SK-N-SH (cell line): ENCODE measurements around the gene DTNA. TPM values are rescaled to one million over a fixed set of nuclear protein-coding genes. Genes with fewer than 3 reads are reported as not detected.

Experiments used
- CTCF ChIA-PET: fragments of 300-600, 350-600 bp; formaldehyde crosslinking; extraction: SDS; loops from one replicate; lab custom pipeline; 2021; lab: Yijun Ruan, JAX
- POLR2A ChIA-PET: fragments of 350-600 bp; sonication (Branson Sonifier 250); formaldehyde crosslinking; extraction: SDS; loops from one replicate; lab custom pipeline; 2020; ENCODE audit warnings: antibody characterized with exemption, inconsistent platforms; lab: Yijun Ruan, JAX
- DNase-seq: peaks from one replicate; pipeline ENCODE4 v3.0.0; 2012
- H2AFZ ChIP-seq: fragments of 200-600 bp; sonication (generic); 2 replicates; pipeline ENCODE4 v1.8.1; 2016; ENCODE audit warnings: antibody characterized with exemption, mild to moderate bottlenecking, low read depth
- H3F3A ChIP-seq: fragments of 200-600 bp; sonication (generic); replicated peaks from 2 replicates; pipeline ENCODE3; 2016; ENCODE audit warnings: antibody characterized with exemption, mild to moderate bottlenecking; ENCODE audit not compliant: insufficient read depth
- H3K27ac ChIP-seq, 2 experiments: fragments of 200-500 bp in 1 of 2; fragments of 200-600 bp in 1 of 2; sonication (Bioruptor generic) in 1 of 2; sonication (generic), shearing (Covaris generic) in 1 of 2; 2 replicates each; pipeline versions ENCODE4 v1.5.1 to v1.6.1; 2014 to 2016; ENCODE audit warnings: low read depth in 2 of 2, inconsistent platforms in 1 of 2, low read length in 1 of 2, mild to moderate bottlenecking in 1 of 2, mixed read lengths in 1 of 2
- H3K27me3 ChIP-seq: fragments of 200-600 bp; sonication (generic), shearing (Covaris generic); 2 replicates; pipeline ENCODE4 v1.6.1; 2016; ENCODE audit warnings: mixed run types; ENCODE audit not compliant: insufficient read depth
- H3K36me3 ChIP-seq, 2 experiments: fragments of 200-500 bp in 1 of 2; fragments of 200-600 bp in 1 of 2; sonication (Bioruptor generic) in 1 of 2; sonication (generic) in 1 of 2; replicated peaks in 1 of 2; 2 replicates each; pipeline versions ENCODE3 to v1.5.1; 2014 to 2016; ENCODE audit warnings: low read length in 1 of 2, mild to moderate bottlenecking in 1 of 2; ENCODE audit not compliant: insufficient read depth in 2 of 2, control insufficient read depth in 1 of 2
- H3K4me1 ChIP-seq, 2 experiments: fragments of 200-500 bp in 1 of 2; fragments of 200-600 bp in 1 of 2; sonication (Bioruptor generic) in 1 of 2; sonication (generic), shearing (Covaris generic) in 1 of 2; 2 replicates each; pipeline versions ENCODE4 v1.5.1 to v1.6.1; 2014 to 2016; ENCODE audit warnings: low read depth in 1 of 2, low read length in 1 of 2, mixed run types in 1 of 2; ENCODE audit not compliant: insufficient read depth in 2 of 2, control insufficient read depth in 1 of 2
- H3K4me2 ChIP-seq: fragments of 200-600 bp; sonication (generic), shearing (Covaris generic); 2 replicates; pipeline ENCODE4 v1.6.1; 2017; ENCODE audit warnings: mixed run types
- H3K4me3 ChIP-seq, 2 experiments: fragments of 200-500 bp in 1 of 2; fragments of 200-600 bp in 1 of 2; sonication (Bioruptor generic) in 1 of 2; sonication (generic), shearing (Covaris generic) in 1 of 2; 2 replicates each; pipeline versions ENCODE4 v1.5.1 to v1.8.1; 2014 to 2016; ENCODE audit warnings: low read depth in 2 of 2, inconsistent platforms in 1 of 2, low read length in 1 of 2, mild to moderate bottlenecking in 1 of 2, mixed read lengths in 1 of 2, moderate library complexity in 1 of 2
- H3K79me2 ChIP-seq: fragments of 200-600 bp; sonication (generic); 2 replicates; pipeline ENCODE4 v1.8.1; 2017; ENCODE audit warnings: mild to moderate bottlenecking; ENCODE audit not compliant: insufficient read depth
- H3K9ac ChIP-seq: fragments of 200-600 bp; sonication (generic); 2 replicates; pipeline ENCODE4 v1.6.1; 2017; ENCODE audit warnings: mixed run types
- H3K9me2 ChIP-seq: fragments of 200-600 bp; sonication (generic); 2 replicates; pipeline ENCODE4 v1.6.1; 2017; ENCODE audit warnings: mixed run types
- H3K9me3 ChIP-seq: fragments of 200-600 bp; sonication (generic); 2 replicates; pipeline ENCODE4 v1.6.1; 2017; ENCODE audit warnings: mixed run types, mild to moderate bottlenecking, moderate library complexity
- H4K20me1 ChIP-seq: fragments of 200-600 bp; sonication (generic); 2 replicates; pipeline ENCODE4 v1.6.1; 2017; ENCODE audit warnings: mild to moderate bottlenecking, mixed run types; ENCODE audit not compliant: insufficient read depth
- CHD2 ChIP-seq: fragments of 150-350 bp; IDR thresholded peaks from 2 replicates; pipeline ENCODE4 v1.6.1; 2018; ENCODE audit warnings: low read length; ENCODE audit not compliant: partially characterized antibody
- EZH2phosphoT487 ChIP-seq: fragments of 200-600 bp; sonication (generic); IDR thresholded peaks from 2 replicates; pipeline ENCODE4 v1.6.1; 2017; ENCODE audit warnings: low read depth, mixed run types, mild to moderate bottlenecking, antibody characterized with exemption, moderate library complexity, borderline replicate concordance
- GABPA ChIP-seq: IDR thresholded peaks from 2 replicates; pipeline ENCODE4 v1.4.0; 2012; ENCODE audit warnings: low read depth, mild to moderate bottlenecking
- MEF2A ChIP-seq: IDR thresholded peaks from 2 replicates; pipeline ENCODE4 v1.4.0; 2012; ENCODE audit warnings: low read depth, borderline replicate concordance
- NFIC ChIP-seq: IDR thresholded peaks from 2 replicates; pipeline ENCODE4 v1.4.0; 2012; ENCODE audit warnings: borderline replicate concordance
- NRF1 ChIP-seq: IDR thresholded peaks from 2 replicates; pipeline ENCODE4 v1.6.1; 2012; ENCODE audit warnings: low read depth, mild to moderate bottlenecking, low read length
- RAD21 ChIP-seq: IDR thresholded peaks from 2 replicates; pipeline ENCODE4 v1.6.1; 2012; ENCODE audit warnings: mild to moderate bottlenecking, low read length
- RCOR1 ChIP-seq: fragments of 150-350 bp; IDR thresholded peaks from 2 replicates; pipeline ENCODE4 v1.6.1; 2017; ENCODE audit warnings: antibody characterized with exemption, low read length
- RFX5 ChIP-seq: IDR thresholded peaks from 2 replicates; pipeline ENCODE4 v1.6.1; 2012; ENCODE audit warnings: mild to moderate bottlenecking, improper control_type of control experiment, low read length
- RXRA ChIP-seq: IDR thresholded peaks from 2 replicates; pipeline ENCODE4 v1.4.0; 2012; ENCODE audit warnings: low read depth, mild to moderate bottlenecking, borderline replicate concordance
- SIN3A ChIP-seq: IDR thresholded peaks from 2 replicates; pipeline ENCODE4 v1.6.1; 2012; ENCODE audit warnings: low read depth, mild to moderate bottlenecking, low read length, moderate library complexity, borderline replicate concordance
- SMC3 ChIP-seq: IDR thresholded peaks from 2 replicates; pipeline ENCODE4 v1.6.1; 2012; ENCODE audit warnings: low read depth, low read length, improper control_type of control experiment
- TAF1 ChIP-seq: IDR thresholded peaks from 2 replicates; pipeline ENCODE4 v1.6.1; 2012; ENCODE audit warnings: low read depth, mild to moderate bottlenecking, low read length, moderate library complexity, borderline replicate concordance
- TEAD4 ChIP-seq: IDR thresholded peaks from 2 replicates; pipeline ENCODE4 v1.4.0; 2012; ENCODE audit warnings: mild to moderate bottlenecking, borderline replicate concordance; ENCODE audit not compliant: insufficient read depth
- YY1 ChIP-seq: IDR thresholded peaks from 2 replicates; pipeline ENCODE4 v1.4.0; 2012; ENCODE audit warnings: low read depth, mild to moderate bottlenecking
- WGBS: methylation state at CpG from one replicate; pipeline ENCODE4 v1.1.6; 2017; ENCODE audit warnings: low lambda C conversion rate; 5-methylcytosine and 5-hydroxymethylcytosine counted together
- polyA plus RNA-seq, 3 experiments: library from polyadenylated mRNA; depleted of rRNA; stranded (reverse); fragments of >200 nt; gene quantifications; 2 replicates each; pipeline ENCODE4 v1.2.3, GENCODE V29; 2012
- TF ChIP-seq, protein P1 (sequence below): fragments of 150-350 bp; IDR thresholded peaks from 2 replicates; pipeline ENCODE4 v1.6.1; 2016; ENCODE audit warnings: mild to moderate bottlenecking, low read depth, low read length
- TF ChIP-seq, protein P2 (sequence below): fragments of 150-350 bp; IDR thresholded peaks from 2 replicates; pipeline ENCODE4 v1.6.1; 2017; ENCODE audit warnings: antibody characterized with exemption, low read length, low read depth, borderline replicate concordance
- TF ChIP-seq, protein P3 (sequence below): IDR thresholded peaks from 2 replicates; pipeline ENCODE4 v1.4.0; 2012; ENCODE audit warnings: low read depth, borderline replicate concordance
- TF ChIP-seq, protein P4 (sequence below): IDR thresholded peaks from 2 replicates; pipeline ENCODE4 v1.4.0; 2012; ENCODE audit warnings: low read depth, borderline replicate concordance
- TF ChIP-seq, protein P5 (sequence below): IDR thresholded peaks from 2 replicates; pipeline ENCODE4 v1.6.1; 2012; ENCODE audit warnings: mild to moderate bottlenecking, low read depth, low read length, moderate library complexity

DTNA gene
- polyA plus RNA-seq, 1 of the 3 experiments (the other 2 are of a cell fraction): 7.9 TPM

DNA sequence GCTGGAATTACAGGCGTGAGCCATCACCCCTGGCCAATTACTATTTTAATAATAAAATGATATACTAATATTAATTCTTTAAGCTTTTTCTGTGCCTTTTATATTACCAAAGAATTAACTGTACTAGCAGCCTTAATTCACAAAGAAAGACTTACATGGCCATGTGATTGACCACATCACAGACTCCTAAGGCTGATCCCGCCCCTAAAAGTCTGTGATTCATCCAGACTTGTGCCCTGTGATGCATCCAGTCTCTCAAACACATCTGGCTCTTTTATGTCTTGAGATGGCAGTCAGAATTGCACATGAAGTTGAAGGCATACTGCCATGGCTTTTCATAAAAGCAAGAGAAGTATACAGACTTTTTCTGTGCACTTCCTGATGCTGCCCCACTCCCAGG is 91.7 kb downstream of the DTNA start:
- TF ChIP-seq NRF1 (no peak), YY1 (no peak), GABPA (no peak), RAD21 (no peak), CHD2 (no peak)
- DNase-seq: no peak
- H3K36me3 ChIP-seq: no peaks in the 10 kb centered on the region
- no peaks in the 10 kb centered on the region for H3K79me2 ChIP-seq
- H3K27me3 ChIP-seq: no peaks in the 10 kb centered on the region
- no peak overlapping the region for H3K4me3 ChIP-seq
- no peaks in the 10 kb centered on the region for H4K20me1 ChIP-seq
- ChIA-PET CTCF (interaction anchor here (1.6 kb wide), 1 partner anchor 679 kb away, joined by 5 read pairs; no protein-coding TSS in a partner anchor), POLR2A (no interaction called here)
- H3K9me2 ChIP-seq: no peaks in the 10 kb centered on the region
- H3K9me3 ChIP-seq: no peaks in the 10 kb centered on the region
- H3K4me2 ChIP-seq: no peak overlapping the region
- no peak overlapping the region for H2AFZ ChIP-seq
- H3K27ac ChIP-seq: no peak overlapping the region
- no peak overlapping the region for H3K9ac ChIP-seq
- H3K4me1 ChIP-seq: no peaks in the 10 kb centered on the region
- WGBS: 75% methylated on average over 2 of the region's 2 CpGs
- no peaks in the 10 kb centered on the region for H3F3A ChIP-seq

DNA sequence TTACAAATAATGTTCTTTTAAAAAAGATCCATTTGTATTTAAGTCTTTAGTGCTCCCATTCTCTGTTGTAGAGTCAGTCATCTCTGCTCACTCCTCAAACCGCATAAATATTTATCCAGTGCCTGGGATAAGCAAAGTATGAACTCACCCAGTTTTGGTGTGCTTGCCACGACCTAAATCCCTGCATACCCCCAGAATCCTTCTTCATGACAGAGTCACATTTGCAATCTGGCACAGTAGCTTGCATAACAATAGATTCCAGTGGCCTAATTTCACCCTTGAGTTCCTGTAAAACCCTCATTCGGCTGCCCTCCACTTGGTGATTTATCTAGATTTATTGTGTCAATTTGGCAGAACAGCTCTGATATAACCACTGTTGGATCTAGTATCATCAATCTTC is 92.9 kb downstream of the DTNA start:
- Histone ChIP-seq H2AFZ (no peak overlapping the region), H3K27ac (no peak overlapping the region), H3K4me2 (no peak overlapping the region), H3K27me3 (no peaks in the 10 kb centered on the region), H3K79me2 (no peaks in the 10 kb centered on the region), H3K9ac (no peak overlapping the region), H3K4me1 (no peaks in the 10 kb centered on the region), H4K20me1 (no peaks in the 10 kb centered on the region), H3K9me3 (no peaks in the 10 kb centered on the region), H3K4me3 (no peak overlapping the region), H3F3A (no peaks in the 10 kb centered on the region), H3K36me3 (no peaks in the 10 kb centered on the region), H3K9me2 (no peaks in the 10 kb centered on the region)
- 68% methylated on average over 3 of the region's 3 CpGs for WGBS
- ChIA-PET CTCF (interaction anchor here (0.7 to 1.6 kb wide), 2 partner anchors 56 to 680 kb away, joined by 3 to 5 read pairs; no protein-coding TSS in a partner anchor), POLR2A (no interaction called here)
- no peak for DNase-seq
- TF ChIP-seq RXRA (no peak), YY1 (no peak), TEAD4 (no peak), RCOR1 (no peak), SMC3 (no peak), NRF1 (no peak), MEF2A (no peak), SIN3A (no peak), NFIC (no peak), EZH2phosphoT487 (no peak), RFX5 (no peak), TAF1 (no peak)
- TF ChIP-seq, protein P1, sequence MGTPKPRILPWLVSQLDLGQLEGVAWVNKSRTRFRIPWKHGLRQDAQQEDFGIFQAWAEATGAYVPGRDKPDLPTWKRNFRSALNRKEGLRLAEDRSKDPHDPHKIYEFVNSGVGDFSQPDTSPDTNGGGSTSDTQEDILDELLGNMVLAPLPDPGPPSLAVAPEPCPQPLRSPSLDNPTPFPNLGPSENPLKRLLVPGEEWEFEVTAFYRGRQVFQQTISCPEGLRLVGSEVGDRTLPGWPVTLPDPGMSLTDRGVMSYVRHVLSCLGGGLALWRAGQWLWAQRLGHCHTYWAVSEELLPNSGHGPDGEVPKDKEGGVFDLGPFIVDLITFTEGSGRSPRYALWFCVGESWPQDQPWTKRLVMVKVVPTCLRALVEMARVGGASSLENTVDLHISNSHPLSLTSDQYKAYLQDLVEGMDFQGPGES: no peak
- TF ChIP-seq, protein P2, sequence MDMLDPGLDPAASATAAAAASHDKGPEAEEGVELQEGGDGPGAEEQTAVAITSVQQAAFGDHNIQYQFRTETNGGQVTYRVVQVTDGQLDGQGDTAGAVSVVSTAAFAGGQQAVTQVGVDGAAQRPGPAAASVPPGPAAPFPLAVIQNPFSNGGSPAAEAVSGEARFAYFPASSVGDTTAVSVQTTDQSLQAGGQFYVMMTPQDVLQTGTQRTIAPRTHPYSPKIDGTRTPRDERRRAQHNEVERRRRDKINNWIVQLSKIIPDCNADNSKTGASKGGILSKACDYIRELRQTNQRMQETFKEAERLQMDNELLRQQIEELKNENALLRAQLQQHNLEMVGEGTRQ: no peak
- TF ChIP-seq, protein P3, sequence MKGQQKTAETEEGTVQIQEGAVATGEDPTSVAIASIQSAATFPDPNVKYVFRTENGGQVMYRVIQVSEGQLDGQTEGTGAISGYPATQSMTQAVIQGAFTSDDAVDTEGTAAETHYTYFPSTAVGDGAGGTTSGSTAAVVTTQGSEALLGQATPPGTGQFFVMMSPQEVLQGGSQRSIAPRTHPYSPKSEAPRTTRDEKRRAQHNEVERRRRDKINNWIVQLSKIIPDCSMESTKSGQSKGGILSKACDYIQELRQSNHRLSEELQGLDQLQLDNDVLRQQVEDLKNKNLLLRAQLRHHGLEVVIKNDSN: no peak
- TF ChIP-seq, protein P4, sequence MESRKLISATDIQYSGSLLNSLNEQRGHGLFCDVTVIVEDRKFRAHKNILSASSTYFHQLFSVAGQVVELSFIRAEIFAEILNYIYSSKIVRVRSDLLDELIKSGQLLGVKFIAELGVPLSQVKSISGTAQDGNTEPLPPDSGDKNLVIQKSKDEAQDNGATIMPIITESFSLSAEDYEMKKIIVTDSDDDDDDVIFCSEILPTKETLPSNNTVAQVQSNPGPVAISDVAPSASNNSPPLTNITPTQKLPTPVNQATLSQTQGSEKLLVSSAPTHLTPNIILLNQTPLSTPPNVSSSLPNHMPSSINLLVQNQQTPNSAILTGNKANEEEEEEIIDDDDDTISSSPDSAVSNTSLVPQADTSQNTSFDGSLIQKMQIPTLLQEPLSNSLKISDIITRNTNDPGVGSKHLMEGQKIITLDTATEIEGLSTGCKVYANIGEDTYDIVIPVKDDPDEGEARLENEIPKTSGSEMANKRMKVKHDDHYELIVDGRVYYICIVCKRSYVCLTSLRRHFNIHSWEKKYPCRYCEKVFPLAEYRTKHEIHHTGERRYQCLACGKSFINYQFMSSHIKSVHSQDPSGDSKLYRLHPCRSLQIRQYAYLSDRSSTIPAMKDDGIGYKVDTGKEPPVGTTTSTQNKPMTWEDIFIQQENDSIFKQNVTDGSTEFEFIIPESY: no peak
- TF ChIP-seq, protein P5, sequence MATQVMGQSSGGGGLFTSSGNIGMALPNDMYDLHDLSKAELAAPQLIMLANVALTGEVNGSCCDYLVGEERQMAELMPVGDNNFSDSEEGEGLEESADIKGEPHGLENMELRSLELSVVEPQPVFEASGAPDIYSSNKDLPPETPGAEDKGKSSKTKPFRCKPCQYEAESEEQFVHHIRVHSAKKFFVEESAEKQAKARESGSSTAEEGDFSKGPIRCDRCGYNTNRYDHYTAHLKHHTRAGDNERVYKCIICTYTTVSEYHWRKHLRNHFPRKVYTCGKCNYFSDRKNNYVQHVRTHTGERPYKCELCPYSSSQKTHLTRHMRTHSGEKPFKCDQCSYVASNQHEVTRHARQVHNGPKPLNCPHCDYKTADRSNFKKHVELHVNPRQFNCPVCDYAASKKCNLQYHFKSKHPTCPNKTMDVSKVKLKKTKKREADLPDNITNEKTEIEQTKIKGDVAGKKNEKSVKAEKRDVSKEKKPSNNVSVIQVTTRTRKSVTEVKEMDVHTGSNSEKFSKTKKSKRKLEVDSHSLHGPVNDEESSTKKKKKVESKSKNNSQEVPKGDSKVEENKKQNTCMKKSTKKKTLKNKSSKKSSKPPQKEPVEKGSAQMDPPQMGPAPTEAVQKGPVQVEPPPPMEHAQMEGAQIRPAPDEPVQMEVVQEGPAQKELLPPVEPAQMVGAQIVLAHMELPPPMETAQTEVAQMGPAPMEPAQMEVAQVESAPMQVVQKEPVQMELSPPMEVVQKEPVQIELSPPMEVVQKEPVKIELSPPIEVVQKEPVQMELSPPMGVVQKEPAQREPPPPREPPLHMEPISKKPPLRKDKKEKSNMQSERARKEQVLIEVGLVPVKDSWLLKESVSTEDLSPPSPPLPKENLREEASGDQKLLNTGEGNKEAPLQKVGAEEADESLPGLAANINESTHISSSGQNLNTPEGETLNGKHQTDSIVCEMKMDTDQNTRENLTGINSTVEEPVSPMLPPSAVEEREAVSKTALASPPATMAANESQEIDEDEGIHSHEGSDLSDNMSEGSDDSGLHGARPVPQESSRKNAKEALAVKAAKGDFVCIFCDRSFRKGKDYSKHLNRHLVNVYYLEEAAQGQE: no peak
